K562 (cell line): ENCODE results near the gene CD2. TPM values are rescaled to one million over a fixed set of nuclear protein-coding genes. Genes with fewer than 3 reads are reported as not detected.

Experiments
- ASH1L ChIP-seq: fragments of 450-650 bp; IDR thresholded peaks from 2 replicates; pipeline ENCODE4 v1.6.1; 2018; ENCODE audit warnings: borderline replicate concordance, mild to moderate bottlenecking, low read depth; ENCODE audit not compliant: partially characterized antibody
- CEBPB ChIP-seq: fragments of 450-650 bp; IDR thresholded peaks from 2 replicates; pipeline ENCODE4 v1.6.1; 2016; ENCODE audit warnings: missing genetic modification characterization, missing compliant biosample characterization
- DNMT1 ChIP-seq: fragments of 450-650 bp; IDR thresholded peaks from 2 replicates; pipeline ENCODE4 v1.6.1; 2016; ENCODE audit warnings: antibody characterized with exemption, mild to moderate bottlenecking
- RBM15 ChIP-seq: fragments of 200-400 bp; formaldehyde crosslinking; IDR thresholded peaks from 2 replicates; pipeline ENCODE4 v1.6.1; 2018; ENCODE audit warnings: mild to moderate bottlenecking, low read length, moderate library complexity; ENCODE audit not compliant: insufficient read depth
- SAP30 ChIP-seq: fragments of 200-600 bp; sonication (generic); IDR thresholded peaks from 2 replicates; pipeline ENCODE4 v1.6.1; 2012; ENCODE audit warnings: borderline replicate concordance, low read depth, mild to moderate bottlenecking, moderate library complexity, low read length, control low read depth, inconsistent platforms; ENCODE audit not compliant: insufficient read depth, poor library complexity, severe bottlenecking
- SNIP1 ChIP-seq: fragments of 450-650 bp; IDR thresholded peaks from 2 replicates; pipeline ENCODE4 v1.7.1; 2017; ENCODE audit warnings: low read depth, mild to moderate bottlenecking
- polyA plus RNA-seq, 8 experiments: library from polyadenylated mRNA; depleted of rRNA in 4 of 8; stranded (reverse) in 5 of 8; unstranded in 3 of 8; fragments of >200 nt; fragmentation: Nextera tagmentation in 2 of 8; fragmentation: Illumina TruSeq in 1 of 8; extraction: Ambion mirVana in 2 of 8; extraction: Trizol in 1 of 8; gene quantifications; 2 replicates each; pipeline versions ENCODE4 v1.2.1 to v1.2.3, GENCODE V29; 2011 to 2014; ENCODE audit warnings: inconsistent platforms in 1 of 8, missing spikeins in 1 of 8
- total RNA-seq, 7 experiments: library from RNA; depleted of rRNA in 6 of 7; stranded (reverse); fragments of >200 nt in 6 of 7; fragmentation: Illumina TruSeq in 2 of 7; extraction: Trizol in 2 of 7; gene quantifications; 2 replicates each; pipeline versions ENCODE4 v1.2.1 to v1.2.3, GENCODE V29; 2011 to 2021; ENCODE audit warnings: low replicate concordance in 1 of 7
- TF ChIP-seq, protein P1 (sequence below): fragments of 450-650 bp; formaldehyde crosslinking; IDR thresholded peaks from 2 replicates; pipeline ENCODE4 v1.4.0; 2020; ENCODE audit warnings: mild to moderate bottlenecking, moderate library complexity
- TF ChIP-seq, protein P2 (sequence below): fragments of 450-650 bp; IDR thresholded peaks from 2 replicates; pipeline ENCODE4 v1.6.1; 2016; ENCODE audit warnings: low read depth, mild to moderate bottlenecking, moderate library complexity
- TF ChIP-seq, protein P3 (sequence below), 2 experiments: IDR thresholded peaks; 2 replicates each; pipeline ENCODE4 v1.6.1; 2012; ENCODE audit warnings: improper control_type of control experiment in 2 of 2, low read depth in 2 of 2, low read length in 2 of 2, borderline replicate concordance in 1 of 2

CD2 gene
- total and polyA plus RNA-seq, 9 of the 15 experiments (the other 6 are each of a cell fraction or from before 2014, with no cell fraction given) = 0.07 to 0.16 TPM; not detected in 7

DNA sequence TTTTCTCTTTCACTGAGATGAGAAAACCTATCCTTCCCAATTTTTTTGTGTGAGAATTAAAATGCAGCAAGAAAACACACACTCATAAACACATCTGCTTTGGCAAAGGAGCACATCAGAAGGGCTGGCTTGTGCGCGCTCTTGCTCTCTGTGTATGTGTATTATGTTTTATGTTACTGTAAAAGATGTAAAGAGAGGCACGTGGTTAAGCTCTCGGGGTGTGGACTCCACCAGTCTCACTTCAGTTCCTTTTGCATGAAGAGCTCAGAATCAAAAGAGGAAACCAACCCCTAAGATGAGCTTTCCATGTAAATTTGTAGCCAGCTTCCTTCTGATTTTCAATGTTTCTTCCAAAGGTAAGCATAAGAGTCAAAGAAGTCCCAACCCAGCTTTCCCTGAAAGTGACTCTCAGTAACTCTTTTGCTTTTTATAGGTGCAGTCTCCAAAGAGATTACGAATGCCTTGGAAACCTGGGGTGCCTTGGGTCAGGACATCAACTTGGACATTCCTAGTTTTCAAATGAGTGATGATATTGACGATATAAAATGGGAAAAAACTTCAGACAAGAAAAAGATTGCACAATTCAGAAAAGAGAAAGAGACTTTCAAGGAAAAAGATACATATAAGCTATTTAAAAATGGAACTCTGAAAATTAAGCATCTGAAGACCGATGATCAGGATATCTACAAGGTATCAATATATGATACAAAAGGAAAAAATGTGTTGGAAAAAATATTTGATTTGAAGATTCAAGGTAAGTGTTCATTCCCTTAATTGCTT lies at the start of gene CD2 (continued):
- TF ChIP-seq, protein P1, sequence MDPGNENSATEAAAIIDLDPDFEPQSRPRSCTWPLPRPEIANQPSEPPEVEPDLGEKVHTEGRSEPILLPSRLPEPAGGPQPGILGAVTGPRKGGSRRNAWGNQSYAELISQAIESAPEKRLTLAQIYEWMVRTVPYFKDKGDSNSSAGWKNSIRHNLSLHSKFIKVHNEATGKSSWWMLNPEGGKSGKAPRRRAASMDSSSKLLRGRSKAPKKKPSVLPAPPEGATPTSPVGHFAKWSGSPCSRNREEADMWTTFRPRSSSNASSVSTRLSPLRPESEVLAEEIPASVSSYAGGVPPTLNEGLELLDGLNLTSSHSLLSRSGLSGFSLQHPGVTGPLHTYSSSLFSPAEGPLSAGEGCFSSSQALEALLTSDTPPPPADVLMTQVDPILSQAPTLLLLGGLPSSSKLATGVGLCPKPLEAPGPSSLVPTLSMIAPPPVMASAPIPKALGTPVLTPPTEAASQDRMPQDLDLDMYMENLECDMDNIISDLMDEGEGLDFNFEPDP (CRISPR knock-in tag) = no peak
- TF ChIP-seq SNIP1 (no peak), ASH1L (no peak), CEBPB (peak; percentile 73), SAP30 (no peak), RBM15 (no peak), DNMT1 (no peak)
- TF ChIP-seq, protein P2, sequence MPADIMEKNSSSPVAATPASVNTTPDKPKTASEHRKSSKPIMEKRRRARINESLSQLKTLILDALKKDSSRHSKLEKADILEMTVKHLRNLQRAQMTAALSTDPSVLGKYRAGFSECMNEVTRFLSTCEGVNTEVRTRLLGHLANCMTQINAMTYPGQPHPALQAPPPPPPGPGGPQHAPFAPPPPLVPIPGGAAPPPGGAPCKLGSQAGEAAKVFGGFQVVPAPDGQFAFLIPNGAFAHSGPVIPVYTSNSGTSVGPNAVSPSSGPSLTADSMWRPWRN = no peak
- TF ChIP-seq, protein P3, sequence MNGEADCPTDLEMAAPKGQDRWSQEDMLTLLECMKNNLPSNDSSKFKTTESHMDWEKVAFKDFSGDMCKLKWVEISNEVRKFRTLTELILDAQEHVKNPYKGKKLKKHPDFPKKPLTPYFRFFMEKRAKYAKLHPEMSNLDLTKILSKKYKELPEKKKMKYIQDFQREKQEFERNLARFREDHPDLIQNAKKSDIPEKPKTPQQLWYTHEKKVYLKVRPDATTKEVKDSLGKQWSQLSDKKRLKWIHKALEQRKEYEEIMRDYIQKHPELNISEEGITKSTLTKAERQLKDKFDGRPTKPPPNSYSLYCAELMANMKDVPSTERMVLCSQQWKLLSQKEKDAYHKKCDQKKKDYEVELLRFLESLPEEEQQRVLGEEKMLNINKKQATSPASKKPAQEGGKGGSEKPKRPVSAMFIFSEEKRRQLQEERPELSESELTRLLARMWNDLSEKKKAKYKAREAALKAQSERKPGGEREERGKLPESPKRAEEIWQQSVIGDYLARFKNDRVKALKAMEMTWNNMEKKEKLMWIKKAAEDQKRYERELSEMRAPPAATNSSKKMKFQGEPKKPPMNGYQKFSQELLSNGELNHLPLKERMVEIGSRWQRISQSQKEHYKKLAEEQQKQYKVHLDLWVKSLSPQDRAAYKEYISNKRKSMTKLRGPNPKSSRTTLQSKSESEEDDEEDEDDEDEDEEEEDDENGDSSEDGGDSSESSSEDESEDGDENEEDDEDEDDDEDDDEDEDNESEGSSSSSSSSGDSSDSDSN (IDR thresholded peaks at IDR 0.05; ENCODE audit: borderline replicate concordance in 1 of 2, low read depth in 2 of 2, low read length in 2 of 2) = no peak
